Gastroesophageal sphincter (tissue), 4 donors: ENCODE data around the gene CD163. TPM values are rescaled to one million over a fixed set of nuclear protein-coding genes. Genes with fewer than 3 reads are reported as not detected.

ENCODE experiments used
- ATAC-seq: fragments of 150-250 bp; one replicate; pipeline ENCODE4 v1.9.1; 2016; ENCODE audit warnings: mild to moderate bottlenecking, moderate library complexity
- H3K27ac ChIP-seq, 4 donors: fragments of 200-600 bp; sonication (generic) in 3 of 4; 1 replicate in 3 of 4; 2 replicates in 1 of 4; pipeline ENCODE4 v1.5.1; 2016 to 2019
- H3K27me3 ChIP-seq: fragments of 200-600 bp; sonication (generic); one replicate; pipeline ENCODE4 v1.5.1; 2019
- H3K36me3 ChIP-seq, 2 donors: fragments of 200-600 bp; sonication (generic); one replicate each; pipeline ENCODE4 v1.5.1; 2019; ENCODE audit warnings: control low read depth in 1 of 2
- H3K4me1 ChIP-seq, 3 donors: fragments of 200-600 bp; sonication (generic); 1 replicate in 2 of 3; 2 replicates in 1 of 3; pipeline ENCODE4 v1.5.1; 2016 to 2019; ENCODE audit warnings: control low read depth in 2 of 3
- H3K4me3 ChIP-seq, 2 donors: fragments of 200-600 bp; sonication (generic); one replicate each; pipeline ENCODE4 v1.5.1; 2019; ENCODE audit warnings: mild to moderate bottlenecking in 1 of 2, moderate library complexity in 1 of 2
- H3K9me3 ChIP-seq, 3 donors: fragments of 200-600 bp; sonication (generic); one replicate each; pipeline ENCODE4 v1.5.1; 2017 to 2019; ENCODE audit warnings: control low read depth in 2 of 3
- EP300 ChIP-seq: sonication (generic); formaldehyde crosslinking; IDR thresholded peaks from one replicate; pipeline ENCODE4 v1.6.1; 2017; ENCODE audit warnings: antibody characterized with exemption, mild to moderate bottlenecking
- POLR2A ChIP-seq, 2 donors: fragments of 450-650 bp; IDR thresholded peaks; one replicate each; pipeline ENCODE4 v1.6.1; 2017; ENCODE audit warnings: antibody characterized with exemption in 2 of 2, mild to moderate bottlenecking in 2 of 2, moderate library complexity in 1 of 2
- POLR2AphosphoS5 ChIP-seq: sonication (generic); formaldehyde crosslinking; IDR thresholded peaks from one replicate; pipeline ENCODE4 v1.6.1; 2017; ENCODE audit warnings: antibody characterized with exemption
- WGBS, 2 donors: methylation state at CpG; one replicate each; pipeline ENCODE4 v1.1.5; 2018; ENCODE audit warnings: low coverage in 1 of 2; 5-methylcytosine and 5-hydroxymethylcytosine counted together
- total RNA-seq, 4 donors: library from RNA; depleted of rRNA; stranded (reverse); fragments of >200 nt; gene quantifications; one replicate each; pipeline ENCODE4 v1.1.0, GENCODE V29; 2016
- TF ChIP-seq, protein P1 (sequence below), 4 experiments: fragments of 200-600 bp in 2 of 4; fragments of 450-650 bp in 2 of 4; sonication (generic) in 1 of 4; IDR thresholded peaks; one replicate each; pipeline ENCODE4 v1.5.1; 2017 to 2019; ENCODE audit warnings: antibody characterized with exemption in 4 of 4, mild to moderate bottlenecking in 2 of 4, moderate library complexity in 2 of 4

The CD163 gene
- total RNA-seq, 4 donors from 2014 or later: 68.5 to 397 (median 218) TPM

DNA sequence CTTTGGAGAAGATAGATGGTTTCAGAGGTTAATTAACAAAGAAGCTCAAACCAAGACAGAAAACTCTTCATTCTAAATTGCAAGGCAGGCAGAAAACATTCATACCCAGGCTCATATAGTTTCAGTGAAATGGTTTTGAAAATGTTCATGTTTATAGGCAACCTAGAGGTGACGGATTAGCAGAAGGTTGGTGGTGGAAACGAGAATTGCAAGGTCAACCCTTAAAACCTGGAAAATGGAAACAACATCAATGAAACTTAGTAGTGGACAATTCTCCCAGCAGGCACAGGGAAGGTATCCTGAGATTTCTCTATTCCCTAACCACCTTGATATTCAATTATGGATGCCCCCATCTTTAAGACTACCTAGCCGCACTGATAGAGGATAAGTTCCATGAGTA is 965 bp downstream of the CD163 start:
- TF ChIP-seq POLR2AphosphoS5 (no peak), EP300 (no peak), POLR2A (IDR thresholded peaks at IDR 0.05) (no peak)
- TF ChIP-seq, protein P1, sequence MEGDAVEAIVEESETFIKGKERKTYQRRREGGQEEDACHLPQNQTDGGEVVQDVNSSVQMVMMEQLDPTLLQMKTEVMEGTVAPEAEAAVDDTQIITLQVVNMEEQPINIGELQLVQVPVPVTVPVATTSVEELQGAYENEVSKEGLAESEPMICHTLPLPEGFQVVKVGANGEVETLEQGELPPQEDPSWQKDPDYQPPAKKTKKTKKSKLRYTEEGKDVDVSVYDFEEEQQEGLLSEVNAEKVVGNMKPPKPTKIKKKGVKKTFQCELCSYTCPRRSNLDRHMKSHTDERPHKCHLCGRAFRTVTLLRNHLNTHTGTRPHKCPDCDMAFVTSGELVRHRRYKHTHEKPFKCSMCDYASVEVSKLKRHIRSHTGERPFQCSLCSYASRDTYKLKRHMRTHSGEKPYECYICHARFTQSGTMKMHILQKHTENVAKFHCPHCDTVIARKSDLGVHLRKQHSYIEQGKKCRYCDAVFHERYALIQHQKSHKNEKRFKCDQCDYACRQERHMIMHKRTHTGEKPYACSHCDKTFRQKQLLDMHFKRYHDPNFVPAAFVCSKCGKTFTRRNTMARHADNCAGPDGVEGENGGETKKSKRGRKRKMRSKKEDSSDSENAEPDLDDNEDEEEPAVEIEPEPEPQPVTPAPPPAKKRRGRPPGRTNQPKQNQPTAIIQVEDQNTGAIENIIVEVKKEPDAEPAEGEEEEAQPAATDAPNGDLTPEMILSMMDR (IDR thresholded peaks at IDR 0.05): no peak
- ATAC-seq: no peak
- Histone ChIP-seq H3K4me1 (no peaks in the 10 kb centered on the region), H3K27ac (peak overlapping the region in 2 of 4 donors; percentile 17 to 31), H3K4me3 (peak overlapping the region; percentile 5 to 28), H3K9me3 (no peaks in the 10 kb centered on the region), H3K27me3 (no peaks in the 10 kb centered on the region), H3K36me3 (no peaks in the 10 kb centered on the region)
- 57 to 100% methylated on average over 1 to 3 of the region's 3 CpGs for WGBS, 2 donors

DNA sequence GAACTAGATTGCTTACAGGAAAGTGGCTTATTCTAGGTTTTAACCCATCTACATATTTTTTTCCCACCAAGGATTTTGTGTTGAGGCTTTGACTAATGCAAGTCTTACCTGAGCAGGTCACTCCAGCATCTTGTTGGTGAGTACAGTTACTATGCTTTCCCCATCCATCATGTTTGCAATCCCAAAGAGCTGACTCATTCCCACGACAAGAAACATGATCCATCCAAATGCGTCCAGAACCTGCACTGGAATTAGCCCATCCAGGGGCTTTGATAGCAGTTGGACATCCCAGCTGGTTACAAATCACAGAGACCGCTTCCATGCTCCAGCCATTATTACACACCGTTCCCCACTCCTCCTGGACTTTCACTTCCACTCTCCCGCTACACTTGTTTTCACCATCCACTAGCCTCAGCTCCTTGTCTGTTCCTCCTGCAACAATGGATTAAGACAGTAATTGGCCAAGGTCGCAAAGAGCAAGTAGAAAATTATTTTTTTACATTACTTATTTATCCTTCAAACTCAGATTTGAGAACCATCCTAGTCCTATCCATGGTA is 2.5 kb downstream of the CD163 start:
- Histone ChIP-seq H3K9me3 (no peaks in the 10 kb centered on the region), H3K4me3 (peak overlapping the region; percentile 13 to 28), H3K27me3 (no peaks in the 10 kb centered on the region), H3K36me3 (no peaks in the 10 kb centered on the region), H3K27ac (peak overlapping the region in 2 of 4 donors; percentile 10 to 32), H3K4me1 (no peaks in the 10 kb centered on the region)
- 66 to 75% methylated on average over 6 of the region's 6 CpGs for WGBS, 2 donors
- TF ChIP-seq, protein P1 (IDR thresholded peaks at IDR 0.05): no peak
- peak in 1 of 2 donors; percentile 15 for TF ChIP-seq POLR2A (IDR thresholded peaks at IDR 0.05)
- ATAC-seq: no peak

DNA sequence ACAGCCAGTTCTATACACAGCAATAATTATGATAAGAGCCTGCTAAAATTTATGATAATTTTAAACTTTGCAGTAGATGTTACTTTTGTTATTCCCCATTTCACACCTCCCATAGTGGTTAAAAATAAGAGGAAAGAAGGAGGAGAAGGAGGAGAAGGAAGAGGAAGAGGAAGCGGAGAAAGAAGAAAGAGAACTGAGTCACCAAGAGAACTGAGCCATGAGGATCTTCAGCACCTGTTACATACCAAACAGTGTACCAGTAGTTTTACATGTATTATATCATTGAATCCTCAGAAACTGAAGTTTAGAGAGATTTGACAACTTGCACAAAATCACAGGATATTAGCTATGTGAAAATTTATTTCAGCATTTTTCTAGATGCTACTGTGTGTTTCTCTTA is 3.9 kb downstream of the CD163 start:
- Histone ChIP-seq H3K27me3 (no peaks in the 10 kb centered on the region), H3K4me3 (peak overlapping the region in 1 of 2 donors; percentile 28), H3K27ac (peak overlapping the region in 2 of 4 donors; percentile 13 to 32), H3K4me1 (no peaks in the 10 kb centered on the region), H3K9me3 (no peaks in the 10 kb centered on the region), H3K36me3 (no peaks in the 10 kb centered on the region)
- 20 to 61% methylated on average over 1 of the region's 1 CpG for WGBS, 2 donors
- ATAC-seq: no peak
- TF ChIP-seq, protein P1 (IDR thresholded peaks at IDR 0.05): no peak
- TF ChIP-seq EP300 (no peak), POLR2AphosphoS5 (no peak), POLR2A (IDR thresholded peaks at IDR 0.05) (no peak)

DNA sequence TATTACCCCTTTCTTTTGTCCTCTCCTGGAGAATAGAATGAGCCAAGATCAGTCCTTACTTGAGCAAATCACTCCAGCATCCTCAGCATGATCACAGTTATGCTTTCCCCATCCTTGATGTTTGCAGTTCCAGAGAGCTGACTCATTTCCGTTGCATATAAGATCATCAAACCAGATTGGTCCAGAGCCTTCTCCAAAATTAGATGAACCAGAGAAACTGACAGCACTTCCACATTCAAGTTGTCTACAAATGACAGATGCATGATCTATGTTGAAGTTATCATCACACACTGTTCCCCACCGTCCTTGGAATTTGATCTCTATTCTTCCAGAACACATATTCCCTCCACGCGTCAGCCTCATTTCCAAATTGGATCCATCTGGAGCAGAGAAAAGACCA is 4.8 kb downstream of the CD163 start:
- peak overlapping the region in 3 of 4 donors; percentile 18 to 37 (median 32) for H3K27ac ChIP-seq
- TF ChIP-seq EP300 (no peak), POLR2A (IDR thresholded peaks at IDR 0.05) (peak; percentile 26 to 31)
- H3K36me3 ChIP-seq: no peaks in the 10 kb centered on the region
- H3K4me3 ChIP-seq: peak overlapping the region in 1 of 2 donors; percentile 28
- no peaks in the 10 kb centered on the region for H3K9me3 ChIP-seq
- no peaks in the 10 kb centered on the region for H3K4me1 ChIP-seq
- H3K27me3 ChIP-seq: no peaks in the 10 kb centered on the region
- peak; percentile 59 for ATAC-seq
- WGBS, 2 donors: 21 to 29% methylated on average over 3 to 4 of the region's 4 CpGs

DNA sequence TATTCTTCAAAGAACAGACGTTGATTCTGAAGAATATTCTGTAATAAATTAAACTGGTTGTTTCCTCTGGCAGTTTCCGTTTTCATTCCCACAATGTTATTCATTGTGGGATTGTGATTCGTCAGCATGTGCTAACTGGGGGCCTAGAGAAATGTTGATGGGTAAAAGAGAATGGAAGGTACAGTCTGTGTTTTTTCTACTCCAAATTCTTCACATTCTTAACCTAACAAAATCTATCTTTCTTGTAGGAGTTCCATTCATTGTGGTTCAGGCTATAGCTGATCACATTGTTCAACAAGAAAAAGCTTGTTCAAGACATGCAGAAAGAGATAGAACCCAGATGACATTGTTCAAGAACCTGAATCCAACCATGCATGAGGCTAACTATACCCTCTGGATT is 5.9 kb downstream of the CD163 start:
- Histone ChIP-seq H3K27me3 (no peaks in the 10 kb centered on the region), H3K36me3 (no peaks in the 10 kb centered on the region), H3K27ac (peak overlapping the region in 2 of 4 donors; percentile 12 to 18), H3K9me3 (no peaks in the 10 kb centered on the region), H3K4me1 (no peaks in the 10 kb centered on the region), H3K4me3 (peak overlapping the region in 1 of 2 donors; percentile 28)
- 36 to 56% methylated on average over 3 of the region's 3 CpGs for WGBS, 2 donors
- TF ChIP-seq POLR2A (IDR thresholded peaks at IDR 0.05) (no peak), EP300 (no peak), POLR2AphosphoS5 (no peak)
- TF ChIP-seq, protein P1 (IDR thresholded peaks at IDR 0.05): no peak
- no peak for ATAC-seq
